Urinary bladder (tissue), 4 donors: Measurements from ENCODE around the gene HTR4. TPM values are rescaled to one million over a fixed set of nuclear protein-coding genes. Genes with fewer than 3 reads are reported as not detected.
"Not testable (repeated sequence)": the region's sequence is repeated elsewhere in the genome, so short reads cannot be mapped to it uniquely, and the experiment has no call there.

ENCODE experiments used
- DNase-seq: peaks from one replicate; pipeline ENCODE4 v3.0.0-alpha.2; 2015; ENCODE audit errors: extremely low spot score
- H3K27ac ChIP-seq: one replicate; pipeline ENCODE4 v1.5.1; 2013; ENCODE audit warnings: low read depth, mild to moderate bottlenecking, moderate library complexity
- H3K36me3 ChIP-seq: one replicate; pipeline ENCODE4 v1.6.1; 2013; ENCODE audit warnings: mild to moderate bottlenecking, moderate library complexity; ENCODE audit not compliant: insufficient read depth
- H3K4me1 ChIP-seq: one replicate; pipeline ENCODE4 v1.6.1; 2013; ENCODE audit warnings: mild to moderate bottlenecking, moderate library complexity; ENCODE audit not compliant: insufficient read depth
- H3K4me3 ChIP-seq: one replicate; pipeline ENCODE4 v1.5.1; 2013; ENCODE audit warnings: low read depth, low read length
- WGBS: extraction: QIAGEN DNeasy Blood & Tissue Kit; methylation state at CpG from one replicate; pipeline ENCODE4 v1.1.7; 2013; 5-methylcytosine and 5-hydroxymethylcytosine counted together
- polyA plus RNA-seq: library from polyadenylated mRNA; stranded (reverse); fragments of 200-250 nt; gene quantifications from one replicate; pipeline ENCODE4 v1.2.3, GENCODE V29; 2013
- total RNA-seq: library from RNA; depleted of rRNA; stranded (reverse); fragments of >200 nt; gene quantifications from one replicate; pipeline ENCODE4 v1.2.3, GENCODE V29; 2014
- donor health status: healthy with polysubstance abuse.
- donor health status: healthy.

Gene HTR4
- total and polyA plus RNA-seq, 2 donors = 0.06 to 0.26 TPM

- H3K4me3 ChIP-seq = no peak overlapping the region
- H3K4me1 ChIP-seq = no peaks in the 10 kb centered on the region
- DNase-seq = no peak
- 95% methylated on average over 2 of the region's 2 CpGs for WGBS
- no peak overlapping the region for H3K27ac ChIP-seq
- H3K36me3 ChIP-seq = no peaks in the 10 kb centered on the region
Measured at GRCh38 chr5:148683651-148684050, 29.3 kb upstream of the HTR4 start.

DNA sequence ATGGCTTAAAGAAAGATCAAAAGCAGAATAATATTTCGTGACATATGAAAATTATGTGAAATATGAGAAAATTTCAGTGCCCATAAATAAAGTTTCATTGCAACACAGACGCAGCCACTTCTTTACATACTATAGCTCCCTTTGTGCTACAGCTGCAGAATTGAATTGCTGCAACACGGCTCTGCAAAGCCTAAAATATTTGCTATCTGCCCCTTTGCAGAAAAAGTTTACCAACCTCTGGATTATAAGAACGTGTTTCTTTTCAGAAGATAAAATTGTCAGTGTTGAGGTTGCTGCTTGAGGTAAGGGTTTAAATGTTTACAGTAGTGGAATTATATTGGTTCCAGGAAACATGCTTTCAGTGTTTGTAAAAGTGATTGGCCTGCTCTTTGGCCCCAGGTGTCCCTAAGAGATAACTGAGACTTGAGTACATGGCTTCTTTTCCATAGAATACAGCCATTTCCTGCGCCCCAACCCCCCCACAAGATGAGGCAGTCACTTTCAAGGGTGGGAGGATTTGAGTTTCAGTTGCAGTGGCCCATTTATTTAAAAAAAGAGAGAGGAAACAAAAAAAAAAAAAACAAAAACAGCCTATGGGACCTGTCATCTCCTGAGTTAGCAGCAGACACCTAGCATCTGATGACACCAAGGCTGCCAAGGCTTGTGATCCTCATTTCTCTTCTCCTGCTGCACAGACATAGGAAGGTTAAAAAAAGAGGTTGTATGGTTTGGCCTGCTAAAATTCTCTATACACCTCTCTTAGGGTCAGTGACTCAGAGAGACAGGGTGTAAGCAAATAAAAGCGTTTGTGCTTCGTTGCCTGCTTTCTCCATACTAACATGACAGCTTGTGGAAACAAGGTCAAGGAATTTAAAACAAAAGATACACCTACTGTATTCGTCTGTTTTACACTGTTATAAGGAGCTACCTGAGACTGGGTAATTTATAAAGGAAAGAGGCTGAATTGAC, 28.0 kb upstream of the HTR4 start:
- Histone ChIP-seq H3K27ac (no peak overlapping the region), H3K4me1 (no peaks in the 10 kb centered on the region), H3K4me3 (no peak overlapping the region), H3K36me3 (no peaks in the 10 kb centered on the region)
- no peak for DNase-seq
- 48% methylated on average over 8 of the region's 8 CpGs for WGBS

- Histone ChIP-seq H3K4me3 (no peak overlapping the region), H3K36me3 (peaks cover 2% of the 10 kb centered on the region), H3K4me1 (no peaks in the 10 kb centered on the region), H3K27ac (no peak overlapping the region)
- no peak for DNase-seq
- 71% methylated on average over 6 of the region's 6 CpGs for WGBS
Measured at GRCh38 chr5:148681157-148682057, 27.1 kb upstream of the HTR4 start.

DNA sequence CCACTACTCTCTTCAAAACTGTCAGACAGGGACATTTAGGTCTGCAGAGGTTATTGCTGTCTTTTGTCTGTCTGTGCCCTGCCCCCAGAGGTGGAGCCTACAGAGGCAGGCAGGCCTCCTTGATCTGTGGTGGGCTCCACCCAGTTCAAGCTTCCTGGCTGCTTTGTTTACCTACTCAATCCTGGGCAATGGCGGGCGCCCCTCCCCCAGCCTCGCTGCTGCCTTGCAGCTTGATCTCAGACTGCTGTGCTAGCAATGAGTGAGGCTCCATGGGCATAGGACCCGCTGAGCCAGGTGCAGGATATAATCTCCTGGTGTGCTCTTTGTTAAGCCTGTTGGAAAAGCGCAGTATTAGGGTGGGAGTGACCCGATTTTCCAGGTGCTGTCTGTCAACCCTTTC, 19.4 kb upstream of the HTR4 start:
- H3K4me1 ChIP-seq, H3K36me3 ChIP-seq, H3K4me3 ChIP-seq, DNase-seq, H3K27ac ChIP-seq: not testable (repeated sequence)
- WGBS = 86% methylated on average over 6 of the region's 6 CpGs

DNA sequence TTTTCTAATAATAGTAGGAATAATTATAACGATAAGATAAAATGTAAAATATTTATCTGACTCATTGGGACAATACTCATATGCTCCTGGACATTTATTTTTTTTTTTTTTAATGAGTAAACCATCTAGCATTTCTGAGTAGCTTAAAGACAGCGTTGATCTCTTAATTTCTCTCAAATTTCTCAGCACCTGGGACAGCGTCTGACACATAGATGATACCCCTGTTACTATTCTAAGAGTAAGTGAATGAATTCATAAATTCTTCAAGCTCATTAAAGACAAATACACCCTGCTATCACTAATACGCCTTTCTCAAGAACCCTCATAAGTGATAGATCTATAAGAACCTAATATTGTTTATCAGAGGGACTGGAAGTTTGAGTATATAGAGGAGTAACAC, 12.0 kb upstream of the HTR4 start:
- no peak for DNase-seq
- no peak overlapping the region for H3K4me3 ChIP-seq
- no peaks in the 10 kb centered on the region for H3K4me1 ChIP-seq
- no peaks in the 10 kb centered on the region for H3K36me3 ChIP-seq
- H3K27ac ChIP-seq = no peak overlapping the region
- WGBS = 66% methylated on average over 4 of the region's 4 CpGs

DNA sequence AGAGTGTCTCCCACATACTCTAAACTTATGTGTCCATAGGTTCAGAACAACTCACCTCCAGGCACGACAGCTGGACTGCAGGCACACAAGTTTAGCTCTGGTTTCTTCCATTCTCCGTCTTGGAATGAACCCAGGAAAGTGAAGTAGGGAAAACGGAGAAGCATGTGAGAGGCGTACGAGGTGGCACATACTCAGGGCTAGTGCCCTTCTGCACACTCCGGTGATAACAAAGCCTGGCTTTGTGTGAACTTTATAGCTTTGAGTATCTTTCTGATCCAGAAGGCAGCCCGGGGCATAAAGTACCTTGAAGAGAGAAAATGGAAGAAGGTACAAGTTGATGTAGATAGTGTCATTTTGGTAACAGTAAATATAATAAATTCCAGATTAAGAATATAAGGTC, 11.1 kb upstream of the HTR4 start:
- Histone ChIP-seq H3K27ac (no peak overlapping the region), H3K4me3 (no peak overlapping the region), H3K4me1 (no peaks in the 10 kb centered on the region), H3K36me3 (no peaks in the 10 kb centered on the region)
- no peak for DNase-seq
- 71% methylated on average over 7 of the region's 7 CpGs for WGBS

DNA sequence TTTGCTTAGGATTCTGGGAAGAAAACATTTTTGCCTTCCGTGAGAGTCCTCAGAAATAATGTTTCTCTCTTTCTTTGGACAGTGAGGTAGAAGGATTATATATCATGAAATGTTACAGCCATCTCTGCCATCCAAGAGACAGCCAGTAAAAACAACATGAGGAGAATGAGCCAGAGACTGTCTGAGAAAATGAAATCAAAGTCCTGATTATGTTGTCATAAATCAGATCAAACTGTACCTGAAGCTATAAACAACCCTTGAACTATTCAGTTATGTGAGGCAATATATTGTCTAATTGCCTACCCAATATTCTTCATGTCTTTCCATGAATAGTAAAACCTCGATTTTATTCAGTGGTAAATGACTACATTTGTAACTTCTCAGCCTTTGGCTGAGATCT, 9.2 kb upstream of the HTR4 start:
- Histone ChIP-seq H3K4me1 (no peaks in the 10 kb centered on the region), H3K4me3 (no peak overlapping the region), H3K27ac (no peak overlapping the region), H3K36me3 (no peaks in the 10 kb centered on the region)
- 70% methylated on average over 2 of the region's 2 CpGs for WGBS
- no peak for DNase-seq

DNA sequence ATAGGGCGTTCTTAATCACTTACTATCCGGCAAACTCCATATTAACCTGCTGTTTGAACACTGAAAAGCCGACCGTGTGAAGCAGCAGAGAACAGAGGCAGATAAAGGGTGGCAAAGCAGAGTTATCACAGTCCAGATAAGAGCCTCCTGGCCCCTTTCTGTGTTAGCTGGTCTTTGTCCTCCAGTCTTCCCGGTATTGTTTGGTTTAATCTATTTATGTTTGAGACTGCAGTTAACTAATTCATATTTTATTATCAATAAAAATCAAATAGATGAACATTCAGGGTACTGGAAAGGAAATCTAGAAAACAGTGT, 6.0 kb upstream of the HTR4 start:
- H3K36me3 ChIP-seq = no peaks in the 10 kb centered on the region
- WGBS = 30% methylated on average over 5 of the region's 5 CpGs
- no peak overlapping the region for H3K27ac ChIP-seq
- H3K4me1 ChIP-seq = no peaks in the 10 kb centered on the region
- DNase-seq = no peak
- no peak overlapping the region for H3K4me3 ChIP-seq

DNA sequence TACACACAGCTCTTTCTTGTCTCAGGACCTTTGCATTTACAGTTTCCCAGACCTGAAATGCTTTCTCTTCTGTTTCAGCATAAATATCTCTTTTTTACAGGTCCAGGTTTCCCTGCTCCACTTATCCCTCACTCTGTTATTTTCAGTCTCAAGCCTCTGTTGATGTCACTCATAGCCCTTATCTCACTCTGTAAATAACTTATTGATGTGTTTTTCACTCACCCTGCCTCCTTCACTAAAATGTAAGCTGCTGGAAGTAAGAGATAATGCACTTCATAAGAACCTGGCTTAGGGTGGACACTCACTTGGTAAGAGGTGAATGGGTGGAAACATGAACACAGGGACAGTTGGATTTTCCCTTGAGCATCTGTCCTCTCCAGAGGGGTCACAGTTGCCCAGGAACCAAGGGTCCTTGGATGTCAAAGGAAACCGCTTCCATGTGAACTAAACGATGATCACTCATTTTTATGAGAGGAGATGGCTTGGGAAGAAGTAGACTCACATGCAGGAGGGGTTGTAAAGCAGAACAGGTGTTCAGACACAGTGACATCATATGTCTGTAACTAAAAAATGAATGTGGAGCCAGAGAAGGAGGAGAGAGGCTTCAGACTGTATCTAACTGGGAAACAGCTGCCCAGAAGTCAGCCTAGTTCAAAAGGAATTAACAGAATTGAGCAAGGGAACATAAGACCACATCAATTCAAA, 5.5 kb upstream of the HTR4 start:
- no peaks in the 10 kb centered on the region for H3K4me1 ChIP-seq
- DNase-seq = no peak
- H3K4me3 ChIP-seq = no peak overlapping the region
- 59% methylated on average over 2 of the region's 2 CpGs for whole genome bisulfite sequencing
- H3K36me3 ChIP-seq = no peaks in the 10 kb centered on the region
- H3K27ac ChIP-seq = no peak overlapping the region

DNA sequence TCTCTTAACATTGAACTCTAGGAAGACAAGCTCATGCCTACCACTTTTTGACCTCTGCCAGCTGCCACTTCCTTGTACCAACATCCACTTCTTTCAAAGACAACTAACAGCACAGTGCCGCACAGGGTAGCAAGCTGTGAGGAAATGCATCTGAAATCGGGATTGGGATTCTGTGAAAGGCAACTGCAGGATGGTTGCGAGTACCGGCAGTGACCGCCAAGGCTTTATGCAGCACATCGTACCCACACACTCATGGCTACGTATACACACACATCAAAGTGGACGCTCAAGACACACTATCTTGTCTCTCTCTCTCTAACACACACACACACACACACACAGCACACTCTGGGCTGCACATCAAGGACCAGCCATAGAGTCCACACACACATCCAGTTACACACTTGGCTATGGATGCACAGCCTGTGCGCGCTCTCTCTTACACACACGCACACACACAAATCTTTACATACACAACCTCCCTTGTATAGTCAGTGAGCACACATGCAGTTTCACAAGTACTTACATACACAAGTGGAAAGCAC, 964 bp downstream of the HTR4 start:
- Histone ChIP-seq H3K27ac (no peak overlapping the region), H3K36me3 (no peaks in the 10 kb centered on the region), H3K4me3 (no peak overlapping the region), H3K4me1 (no peaks in the 10 kb centered on the region)
- DNase-seq = no peak
- 78% methylated on average over 11 of the region's 11 CpGs for WGBS

- WGBS = 77% methylated on average over 1 of the region's 1 CpG
- no peaks in the 10 kb centered on the region for H3K4me1 ChIP-seq
- H3K4me3 ChIP-seq = no peak overlapping the region
- H3K36me3 ChIP-seq = no peaks in the 10 kb centered on the region
- no peak overlapping the region for H3K27ac ChIP-seq
- no peak for DNase-seq
Measured at GRCh38 chr5:148651528-148651927, 2.8 kb downstream of the HTR4 start.

GRCh38 chr5:148645527-148645926, 8.8 kb downstream of the HTR4 start:
- Histone ChIP-seq H3K4me1 (no peaks in the 10 kb centered on the region), H3K4me3 (no peak overlapping the region), H3K27ac (no peak overlapping the region), H3K36me3 (no peaks in the 10 kb centered on the region)
- no peak for DNase-seq

DNA sequence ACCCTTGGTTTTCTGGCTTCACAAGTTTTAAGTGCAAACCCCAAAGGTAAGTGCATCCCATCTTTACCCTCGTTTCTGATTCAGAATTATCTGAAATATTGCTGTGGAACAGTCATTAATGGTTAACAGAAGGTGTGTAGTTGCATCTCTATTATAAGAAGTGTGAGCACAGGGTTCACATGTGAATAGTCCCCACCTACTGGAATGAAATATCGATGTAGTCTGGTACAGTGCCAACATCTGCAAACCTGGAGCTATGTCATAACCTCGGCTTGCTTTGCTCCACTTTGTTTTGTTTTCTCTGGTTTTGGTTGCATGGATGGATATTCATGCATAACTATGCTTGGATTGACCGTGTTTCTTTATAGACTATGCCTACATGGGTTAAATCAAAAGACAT, 12.6 kb downstream of the HTR4 start:
- no peaks in the 10 kb centered on the region for H3K4me1 ChIP-seq
- DNase-seq = no peak
- no peak overlapping the region for H3K27ac ChIP-seq
- no peak overlapping the region for H3K4me3 ChIP-seq
- H3K36me3 ChIP-seq = no peaks in the 10 kb centered on the region
- 74% methylated on average over 4 of the region's 4 CpGs for WGBS
